NCI-H146 treated with DMSO at 0.1 percent for 48 hours (cell line): ENCODE results near the gene MRPL54.

Experiments used
- DNase-seq: peaks from one replicate; lab custom pipeline; 2025; ENCODE audit not compliant: unreplicated experiment; lab: John Stamatoyannopoulos, UW

MRPL54 gene

GRCh38 chr19:3784607-3785450 is 22.3 kb downstream of the MRPL54 start:
- DNase-seq, result no peak

- DNase-seq, result no peak
Measured at GRCh38 chr19:3785451-3785937, 23.0 kb downstream of the MRPL54 start.

GRCh38 chr19:3785938-3786824 is 23.7 kb downstream of the MRPL54 start, which contains the start of gene MATK:
Gene MATK (minus strand): TSS chr19:3786381. CDS start chr19:3785135, 1,246 bp downstream.
- DNase-seq, result no peak

- DNase-seq, result no peak
Measured at GRCh38 chr19:3788996-3789778, 26.7 kb downstream of the MRPL54 start.

GRCh38 chr19:3790209-3790734 is 27.8 kb downstream of the MRPL54 start:
- no peak for DNase-seq

- no peak for DNase-seq
Measured at GRCh38 chr19:3790941-3791340, 28.5 kb downstream of the MRPL54 start.

GRCh38 chr19:3792114-3792513 is 29.6 kb downstream of the MRPL54 start:
- no peak for DNase-seq

- no peak for DNase-seq
Measured at GRCh38 chr19:3793799-3794198, 31.3 kb downstream of the MRPL54 start.

- DNase-seq, result no peak
Measured at GRCh38 chr19:3796358-3796757, 33.9 kb downstream of the MRPL54 start.

- no peak for DNase-seq
Measured at GRCh38 chr19:3798137-3798536, 35.7 kb downstream of the MRPL54 start.

GRCh38 chr19:3800996-3801395 is 38.5 kb downstream of the MRPL54 start:
- no peak for DNase-seq

- DNase-seq, result no peak
Measured at GRCh38 chr19:3801412-3802096, 39.1 kb downstream of the MRPL54 start.

GRCh38 chr19:3803114-3803888 is 40.8 kb downstream of the MRPL54 start:
- no peak for DNase-seq

- DNase-seq, result no peak
Measured at GRCh38 chr19:3803986-3804385, 41.5 kb downstream of the MRPL54 start.

- no peak for DNase-seq
Measured at GRCh38 chr19:3804429-3804828, 41.9 kb downstream of the MRPL54 start.

- no peak for DNase-seq
Measured at GRCh38 chr19:3805859-3806258, 43.4 kb downstream of the MRPL54 start.

- DNase-seq, result no peak
Measured at GRCh38 chr19:3807131-3807480, 44.6 kb downstream of the MRPL54 start.

GRCh38 chr19:3807574-3808354 is 45.3 kb downstream of the MRPL54 start:
- DNase-seq, result no peak
